ENCODE measurements around the gene CXCL17.

CXCL17 gene

DNA sequence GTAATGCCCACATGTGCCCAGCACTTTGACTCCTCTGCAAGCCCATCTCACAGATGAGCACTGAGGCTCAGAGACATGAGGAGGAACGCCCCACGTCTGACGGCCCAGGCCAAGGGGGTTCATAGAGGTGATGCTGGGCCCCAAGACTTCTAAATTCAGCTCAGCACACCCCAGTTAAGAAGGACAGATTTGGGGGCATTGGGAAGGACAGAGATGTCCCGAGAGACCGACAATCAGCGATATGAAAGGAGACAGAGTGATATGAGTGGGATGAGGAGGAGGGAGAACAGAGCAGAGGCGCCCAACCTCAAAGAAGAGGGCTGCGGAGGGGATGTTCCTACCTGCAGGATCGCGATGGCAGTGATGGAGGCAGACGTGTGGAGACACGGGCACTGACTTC is 52.8 kb downstream of the CXCL17 start, which contains the start of gene CNFN:
TSS of gene CNFN (minus strand) at position 399 of the 400 bp plus-strand sequence. CDS start 1,260 bp downstream, outside the sequence.
- TF ChIP-seq, protein P1, sequence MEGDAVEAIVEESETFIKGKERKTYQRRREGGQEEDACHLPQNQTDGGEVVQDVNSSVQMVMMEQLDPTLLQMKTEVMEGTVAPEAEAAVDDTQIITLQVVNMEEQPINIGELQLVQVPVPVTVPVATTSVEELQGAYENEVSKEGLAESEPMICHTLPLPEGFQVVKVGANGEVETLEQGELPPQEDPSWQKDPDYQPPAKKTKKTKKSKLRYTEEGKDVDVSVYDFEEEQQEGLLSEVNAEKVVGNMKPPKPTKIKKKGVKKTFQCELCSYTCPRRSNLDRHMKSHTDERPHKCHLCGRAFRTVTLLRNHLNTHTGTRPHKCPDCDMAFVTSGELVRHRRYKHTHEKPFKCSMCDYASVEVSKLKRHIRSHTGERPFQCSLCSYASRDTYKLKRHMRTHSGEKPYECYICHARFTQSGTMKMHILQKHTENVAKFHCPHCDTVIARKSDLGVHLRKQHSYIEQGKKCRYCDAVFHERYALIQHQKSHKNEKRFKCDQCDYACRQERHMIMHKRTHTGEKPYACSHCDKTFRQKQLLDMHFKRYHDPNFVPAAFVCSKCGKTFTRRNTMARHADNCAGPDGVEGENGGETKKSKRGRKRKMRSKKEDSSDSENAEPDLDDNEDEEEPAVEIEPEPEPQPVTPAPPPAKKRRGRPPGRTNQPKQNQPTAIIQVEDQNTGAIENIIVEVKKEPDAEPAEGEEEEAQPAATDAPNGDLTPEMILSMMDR (IDR thresholded peaks at IDR 0.05; ENCODE audit: low read depth, low read length, missing control alignments) = no peak
- DNase-seq (ENCODE audit: extremely low read depth, low read depth) = no peak
- H3K4me3 ChIP-seq (replicated peaks; ENCODE audit: low read depth, low read length) = no peak within 1 kb of the TSS

DNA sequence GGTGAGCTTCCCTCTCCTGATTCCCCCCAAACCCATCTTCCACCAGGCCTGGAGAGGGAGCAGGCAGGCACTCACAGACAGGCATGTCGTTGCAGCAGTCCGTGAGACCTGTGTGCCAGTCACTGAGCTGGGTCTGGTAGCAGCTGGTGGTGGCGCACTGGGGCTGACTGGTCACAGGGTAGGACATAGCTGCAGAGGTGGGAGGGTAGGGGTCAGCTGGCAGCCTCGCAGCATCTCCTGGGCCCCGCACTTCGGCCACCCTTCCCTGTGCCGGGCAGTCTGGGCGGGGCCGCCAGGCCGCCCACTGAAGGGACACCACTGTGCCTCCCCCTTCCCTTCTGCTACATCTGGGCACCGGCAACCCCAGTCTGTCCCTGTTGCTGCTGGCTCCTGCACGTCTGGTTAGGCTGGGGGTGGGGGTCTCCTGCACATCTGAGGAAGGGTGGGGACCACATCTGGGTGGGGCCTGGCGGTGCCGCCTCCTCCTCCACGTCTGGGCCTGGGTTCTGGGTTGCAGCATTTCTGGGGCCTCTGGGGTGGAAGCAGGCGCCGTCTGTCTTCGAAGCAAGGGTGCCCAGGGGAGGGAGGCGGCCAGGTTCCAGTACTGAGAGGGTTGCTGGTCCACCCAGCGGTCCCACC is 53.8 kb downstream of the CXCL17 start:
- TF ChIP-seq, protein P1 (IDR thresholded peaks at IDR 0.05; ENCODE audit: low read depth, low read length, missing control alignments) = no peak
- no peak overlapping the region for H3K4me3 ChIP-seq (replicated peaks; ENCODE audit: low read depth, low read length)
- no peak for DNase-seq (ENCODE audit: extremely low read depth, low read depth)

DNA sequence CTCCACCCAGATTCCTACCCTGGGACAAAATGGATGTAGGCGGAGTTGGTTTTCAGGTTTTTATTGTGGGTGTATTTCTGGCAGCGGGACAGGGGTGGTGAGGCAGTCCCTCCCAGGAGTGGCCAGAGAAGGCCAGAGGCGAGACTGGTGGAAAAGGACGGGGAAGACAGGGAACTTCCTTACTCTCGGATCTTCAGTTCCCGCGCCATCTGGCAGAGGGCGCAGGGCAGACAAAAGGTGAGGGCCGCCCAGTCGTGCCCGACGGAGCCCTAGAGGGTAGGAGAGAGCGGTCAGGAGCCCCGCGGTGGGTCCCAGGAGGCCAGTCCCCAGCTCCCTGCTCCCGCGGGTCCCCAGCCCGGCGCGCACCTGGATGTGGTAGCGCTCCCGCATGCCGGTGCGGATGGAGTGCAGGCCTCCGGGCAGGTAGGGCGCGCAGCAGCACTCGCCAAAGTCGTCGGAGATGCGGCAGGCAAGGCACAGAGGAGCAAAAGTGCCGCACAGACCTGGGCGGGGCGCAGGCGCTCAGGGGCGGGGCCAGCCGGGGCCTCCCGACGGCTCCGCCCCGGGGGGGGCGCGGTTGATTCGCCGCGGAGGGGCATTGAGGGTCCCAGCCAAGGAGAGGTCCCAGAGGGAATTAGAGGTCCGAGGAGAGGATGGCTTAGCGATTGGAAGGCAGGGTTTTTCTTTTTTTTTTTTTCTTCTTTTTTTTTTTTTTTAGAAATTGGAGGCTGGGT is 55.6 kb downstream of the CXCL17 start:
- H3K4me3 ChIP-seq (replicated peaks; ENCODE audit: low read depth, low read length) = peak overlapping the region; percentile 30
- TF ChIP-seq, protein P1 (IDR thresholded peaks at IDR 0.05; ENCODE audit: low read depth, low read length, missing control alignments) = peak; percentile 29
- DNase-seq (ENCODE audit: extremely low read depth, low read depth) = no peak

DNA sequence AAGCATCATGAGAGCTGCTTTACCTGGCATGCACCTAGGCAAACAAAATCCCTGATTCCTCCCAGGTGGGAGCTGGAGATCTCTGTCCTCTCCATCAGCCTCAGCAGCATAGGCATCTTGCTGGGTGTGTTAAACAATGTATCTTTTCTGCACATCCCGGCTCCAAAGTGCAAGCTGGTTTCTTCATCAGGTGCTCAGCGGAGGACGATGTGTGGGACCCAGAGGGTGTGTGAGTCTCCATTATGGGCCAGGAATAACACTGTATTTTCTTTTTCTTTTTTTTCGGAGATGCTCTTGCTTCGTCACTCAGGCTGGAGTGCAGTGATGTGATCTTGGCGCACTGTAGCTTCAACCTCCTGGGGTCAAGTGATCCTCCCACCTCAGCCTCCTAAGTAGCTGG is 62.6 kb downstream of the CXCL17 start:
- no peak for DNase-seq (ENCODE audit: extremely low read depth, low read depth)
- TF ChIP-seq, protein P1 (IDR thresholded peaks at IDR 0.05; ENCODE audit: low read depth, low read length, missing control alignments) = no peak
- no peak overlapping the region for H3K4me3 ChIP-seq (replicated peaks; ENCODE audit: low read depth, low read length)

Data from HFF-Myc (cell line).